Fibroblast of peridontal ligament (primary cell): ENCODE data around the gene SLC16A5.
"Not testable (repeated sequence)": the region's sequence is repeated elsewhere in the genome, so short reads cannot be mapped to it uniquely, and the experiment has no call there.

Source experiments
- DNase-seq: peaks from one replicate; pipeline ENCODE4 v3.0.0-alpha.2; 2010; ENCODE audit errors: extremely low read depth

SLC16A5 gene

GRCh38 chr17:75064040-75064439 lies 23.7 kb upstream of the SLC16A5 start:
- no peak for DNase-seq

GRCh38 chr17:75064460-75064859 lies 23.3 kb upstream of the SLC16A5 start:
- DNase-seq, result no peak

DNA sequence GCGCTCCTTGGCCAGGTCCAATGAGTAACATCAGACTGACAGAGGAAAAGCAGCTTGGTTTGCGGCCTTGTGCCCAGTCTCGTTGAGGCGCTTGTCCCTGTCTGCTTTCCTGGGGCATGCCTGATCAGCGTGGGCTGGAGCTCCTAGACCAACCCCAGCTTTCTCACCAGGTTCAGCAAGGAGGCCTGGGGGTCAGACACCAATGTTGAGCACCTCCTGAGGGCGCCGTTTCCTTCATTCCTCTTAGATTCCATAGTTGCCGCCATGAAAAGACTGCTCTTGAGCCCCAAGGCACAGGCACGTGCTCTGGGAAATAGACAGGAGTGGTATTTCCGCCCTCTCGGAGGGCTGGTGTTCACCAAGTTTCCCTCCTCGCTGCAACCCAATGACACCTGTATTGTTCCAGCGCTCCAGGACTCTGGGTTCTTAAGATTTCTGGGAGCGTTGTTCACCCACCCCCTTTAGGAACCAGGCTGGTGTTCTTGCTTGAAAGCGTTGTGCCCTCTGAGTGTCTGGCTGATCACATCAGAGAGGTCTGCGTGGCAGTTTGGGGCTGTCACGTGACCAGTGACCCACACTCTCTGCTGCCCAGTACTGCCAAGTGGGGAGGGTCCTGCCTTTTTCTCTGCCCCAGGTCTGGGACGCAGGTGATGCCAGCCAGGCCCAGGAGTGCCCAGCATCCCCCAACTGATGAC lies 22.7 kb upstream of the SLC16A5 start:
- no peak for DNase-seq

DNA sequence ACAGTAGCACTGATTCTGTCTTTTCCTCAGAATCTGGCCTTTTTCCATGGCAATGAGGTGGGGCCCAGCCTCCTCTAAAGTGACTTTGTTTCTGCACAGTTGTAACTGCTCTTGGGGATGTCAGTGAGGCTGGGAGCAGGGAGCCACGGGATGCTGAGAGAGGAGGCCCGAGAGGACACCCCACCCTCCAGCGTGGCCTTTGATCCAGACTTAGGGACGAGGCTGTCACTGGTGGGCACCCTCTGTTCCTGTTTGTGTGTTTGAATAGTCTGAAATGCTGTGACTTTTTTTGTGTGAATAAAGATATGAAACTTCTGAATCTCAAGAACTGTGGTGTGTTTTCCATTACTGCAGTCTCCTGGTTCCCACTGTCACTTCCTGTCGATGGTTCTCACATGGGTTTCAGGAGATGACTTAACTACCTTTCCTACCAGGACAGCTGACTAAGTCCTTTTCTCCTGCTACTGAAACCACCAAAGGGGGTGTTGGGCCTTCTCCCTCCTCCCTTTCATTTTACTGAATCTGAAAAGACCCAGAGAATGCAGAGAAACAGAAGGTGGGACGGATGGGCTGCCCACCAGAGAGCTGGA lies 22.1 kb upstream of the SLC16A5 start:
- no peak for DNase-seq

GRCh38 chr17:75067856-75068255 lies 19.9 kb upstream of the SLC16A5 start:
- no peak for DNase-seq

- DNase-seq, result no peak
These were observed 19.0 kb upstream of the SLC16A5 start for GRCh38 chr17:75068750-75069149.

- peak; percentile 57 for DNase-seq
These were observed 18.0 kb upstream of the SLC16A5 start for GRCh38 chr17:75069783-75070182.

DNA sequence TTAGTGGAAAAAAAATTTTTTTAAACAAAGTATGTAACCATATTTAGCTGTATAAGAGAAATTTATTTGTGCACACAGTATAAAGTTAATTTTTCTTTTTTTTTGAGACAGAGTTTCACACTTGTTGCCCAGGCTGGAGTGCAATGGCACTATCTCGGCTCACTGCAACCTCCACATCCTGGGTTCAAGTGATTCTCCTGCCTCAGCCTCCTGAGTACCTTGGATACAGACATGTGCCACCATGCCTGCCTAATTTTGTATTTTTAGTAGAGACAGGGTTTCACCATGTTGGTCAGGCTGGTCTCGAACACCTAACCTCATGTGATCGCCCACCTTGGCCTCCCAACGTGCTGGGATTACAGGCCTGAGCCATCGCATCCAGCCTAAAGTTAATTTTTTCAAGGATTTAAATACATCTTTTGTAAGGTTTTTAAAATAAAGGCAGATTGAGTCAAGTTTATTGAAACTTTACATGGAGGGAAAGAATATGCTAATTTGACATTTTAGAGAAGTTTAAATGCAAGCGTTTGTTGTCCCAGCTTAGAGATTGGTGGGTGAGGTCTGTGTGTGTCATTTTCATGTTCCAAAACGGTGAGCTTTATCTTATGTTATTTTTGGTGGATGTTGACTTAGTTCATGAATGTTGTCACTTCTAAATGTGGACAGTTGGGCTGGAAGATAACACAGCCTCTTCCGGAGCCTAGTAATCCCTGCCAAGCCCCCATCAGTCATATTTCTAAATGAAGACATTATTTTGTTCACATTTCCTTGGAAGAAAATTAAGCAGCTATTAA lies 16.1 kb upstream of the SLC16A5 start:
- not testable (repeated sequence) for DNase-seq

- not testable (repeated sequence) for DNase-seq
These were observed 14.8 kb upstream of the SLC16A5 start for GRCh38 chr17:75072909-75073308.

DNA sequence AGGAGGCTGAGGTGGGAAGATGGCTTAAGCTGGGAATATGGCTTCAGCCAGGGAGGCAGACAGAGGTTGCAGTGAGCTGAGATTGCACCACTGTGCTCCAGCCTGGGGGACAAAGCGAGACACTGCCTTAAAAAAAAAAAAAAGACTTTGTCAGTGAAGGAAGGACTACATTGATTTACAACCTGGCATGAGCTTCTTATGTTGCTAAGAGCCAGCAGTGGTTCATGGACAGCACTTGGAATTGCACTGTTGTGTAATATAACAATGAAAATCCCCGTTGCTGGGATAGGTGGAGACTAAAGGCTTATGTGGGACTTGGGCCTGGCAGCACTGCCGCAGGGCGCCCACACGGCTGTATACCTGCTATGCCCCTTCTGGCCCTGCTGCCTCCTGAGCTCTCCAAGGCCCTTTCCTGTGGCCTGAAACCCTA lies 14.1 kb upstream of the SLC16A5 start:
- DNase-seq, result no peak

DNA sequence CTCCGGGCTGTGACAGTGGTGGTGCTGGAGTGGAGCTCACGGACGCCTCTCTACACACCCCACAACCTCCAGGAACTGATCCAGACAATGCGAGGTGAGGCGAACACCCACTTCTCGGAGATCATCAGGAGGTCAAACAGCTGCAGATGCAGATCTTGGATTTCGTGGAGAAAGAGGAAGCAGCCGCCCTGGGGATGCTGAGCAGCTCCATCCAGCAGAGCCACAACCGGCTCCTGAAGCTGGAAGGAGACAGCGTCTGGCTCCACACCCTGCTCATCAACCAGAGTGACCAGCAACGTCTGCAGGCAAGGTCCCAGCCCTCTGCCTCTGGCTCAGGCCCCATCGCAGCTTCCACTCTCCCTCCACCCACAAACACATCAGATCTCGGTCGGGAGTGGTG lies 13.2 kb upstream of the SLC16A5 start:
- no peak for DNase-seq

- no peak for DNase-seq
These were observed 12.0 kb upstream of the SLC16A5 start for GRCh38 chr17:75075597-75076336.

DNA sequence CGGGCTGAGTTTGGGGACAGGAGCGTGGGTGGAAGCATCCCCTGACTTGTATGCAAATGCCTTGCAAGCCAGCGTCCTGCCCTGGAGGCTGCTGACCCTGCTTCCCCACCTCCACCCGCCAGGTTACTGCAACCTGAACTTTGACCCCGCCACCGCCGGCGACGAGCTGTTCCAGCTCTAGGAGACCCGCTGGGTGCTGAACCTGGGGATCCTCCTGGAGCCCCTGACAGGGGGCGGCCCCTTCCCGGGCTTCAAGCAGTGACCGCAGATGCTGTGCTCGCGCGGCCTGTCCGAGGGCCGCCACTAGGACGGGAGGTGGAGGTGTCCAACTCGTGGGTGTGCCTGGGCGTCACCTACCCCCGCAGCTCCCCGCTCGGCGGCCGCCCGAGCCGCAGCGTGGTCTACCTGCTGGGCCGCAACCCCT lies 10.7 kb upstream of the SLC16A5 start:
- DNase-seq, result no peak

- DNase-seq, result no peak
These were observed 10.1 kb upstream of the SLC16A5 start for GRCh38 chr17:75077496-75078283.

GRCh38 chr17:75078284-75079022 lies 9.3 kb upstream of the SLC16A5 start:
- peak; percentile 67 for DNase-seq

GRCh38 chr17:75079023-75079373 lies 8.8 kb upstream of the SLC16A5 start:
- DNase-seq, result no peak

DNA sequence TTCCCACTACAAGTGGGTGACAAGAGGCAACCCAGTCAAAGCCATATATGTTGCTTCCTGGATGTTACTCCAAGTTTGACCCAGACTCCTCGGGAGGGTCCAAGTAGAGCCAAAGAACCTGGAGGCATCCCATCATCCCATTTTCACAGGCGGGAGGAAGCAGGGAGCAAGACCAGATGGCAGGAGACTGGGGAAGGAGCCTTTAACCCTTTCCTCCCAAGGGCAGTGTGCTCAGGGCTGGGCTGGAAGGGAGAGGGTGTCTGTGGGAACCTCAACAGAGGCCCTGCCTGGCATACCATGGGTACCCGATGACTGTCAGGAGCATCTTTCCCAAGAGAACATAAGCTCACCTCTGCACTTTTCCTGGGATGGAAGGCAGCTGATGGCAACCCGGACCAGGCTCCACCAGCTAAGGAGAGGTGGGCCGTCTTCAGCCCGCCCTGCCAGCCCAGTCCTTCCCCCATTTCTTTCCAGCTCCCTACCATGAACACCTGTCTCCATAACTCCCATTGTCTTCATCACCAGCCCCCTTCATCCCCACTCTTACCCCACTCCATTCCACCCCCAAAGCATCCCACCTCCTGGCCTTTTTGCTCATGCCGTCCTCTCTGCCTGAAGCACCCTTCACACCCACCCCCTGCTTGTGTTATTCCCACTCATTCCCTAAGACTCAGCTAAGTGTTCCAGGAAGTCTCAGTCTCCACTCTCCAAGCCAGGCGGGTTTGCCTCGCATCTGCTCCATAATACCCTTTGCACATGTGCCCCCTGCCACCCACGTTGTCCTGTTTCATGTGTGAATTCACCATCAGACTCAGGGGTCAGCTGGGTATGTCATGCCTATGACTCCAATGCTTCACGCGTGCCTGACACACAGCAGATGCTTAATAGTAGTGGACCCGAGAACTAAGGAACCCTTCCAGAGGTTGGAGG lies 5.9 kb upstream of the SLC16A5 start:
- DNase-seq, result no peak

- no peak for DNase-seq
These were observed 5.1 kb upstream of the SLC16A5 start for GRCh38 chr17:75082683-75083082.

DNA sequence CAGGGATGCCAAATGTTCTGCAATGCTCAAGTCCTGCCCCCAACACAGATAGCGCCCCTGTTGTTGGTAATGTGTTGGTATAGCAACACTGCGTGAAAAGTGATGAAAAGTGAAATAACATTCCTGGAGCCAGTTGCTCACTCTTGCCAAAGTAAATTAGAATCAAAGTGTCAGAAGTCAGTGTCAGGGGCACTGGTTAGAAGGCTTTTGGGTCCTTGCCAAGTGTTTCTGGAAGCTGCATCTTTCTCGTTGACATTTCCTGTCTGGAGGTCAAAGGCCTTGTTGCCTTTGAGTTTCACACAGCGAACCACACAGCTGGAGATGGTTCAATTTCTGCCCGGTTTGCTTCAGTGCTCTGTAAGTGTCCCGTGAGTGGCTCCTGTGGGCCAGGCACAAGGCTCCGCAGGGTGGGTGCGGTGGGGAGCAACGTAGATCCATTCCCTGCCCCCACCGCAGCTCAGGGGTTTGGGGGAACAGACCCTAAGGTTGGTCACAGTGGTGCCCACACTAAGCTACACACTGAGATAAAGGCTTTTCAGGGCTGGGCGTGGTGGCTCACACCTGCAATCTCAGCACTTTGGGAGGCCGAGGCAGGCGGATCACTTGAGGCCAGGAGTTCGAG lies 3.6 kb upstream of the SLC16A5 start:
- no peak for DNase-seq
